ENCODE measurements around the gene FTO.
A peak's percentile ranks its signal among the peaks of the same experiment; 100 is the strongest.
"Not testable (repeated sequence)": the region's sequence is repeated elsewhere in the genome, so short reads cannot be mapped to it uniquely, and the experiment has no call there.

FTO gene

GRCh38 chr16:53703590-53704444 is at the start of gene FTO, which contains the start of gene RPGRIP1L:
FTO (plus strand) TSS chr16:53704156.
RPGRIP1L (minus strand) TSS chr16:53703859; CDS start chr16:53700723, 3,136 bp downstream.
- peak; percentile 95 for DNase-seq

- no peak for DNase-seq
Measured at GRCh38 chr16:53654946-53655345, 49.0 kb upstream of the FTO start.

- no peak for DNase-seq
Measured at GRCh38 chr16:53662072-53662471, 41.9 kb upstream of the FTO start.

GRCh38 chr16:53664724-53665345 is 39.1 kb upstream of the FTO start:
- DNase-seq = no peak

GRCh38 chr16:53666786-53667415 is 37.1 kb upstream of the FTO start:
- no peak for DNase-seq

GRCh38 chr16:53668869-53669268 is 35.1 kb upstream of the FTO start:
- DNase-seq = no peak

- DNase-seq = no peak
Measured at GRCh38 chr16:53672461-53672860, 31.5 kb upstream of the FTO start.

- no peak for DNase-seq
Measured at GRCh38 chr16:53673189-53673588, 30.8 kb upstream of the FTO start.

- no peak for DNase-seq
Measured at GRCh38 chr16:53678155-53678554, 25.8 kb upstream of the FTO start.

- DNase-seq = no peak
Measured at GRCh38 chr16:53678756-53679343, 25.1 kb upstream of the FTO start.

- no peak for DNase-seq
Measured at GRCh38 chr16:53680756-53681155, 23.2 kb upstream of the FTO start.

GRCh38 chr16:53681354-53681753 is 22.6 kb upstream of the FTO start:
- DNase-seq = no peak

- DNase-seq = not testable (repeated sequence)
Measured at GRCh38 chr16:53685334-53685733, 18.6 kb upstream of the FTO start.

- DNase-seq = no peak
Measured at GRCh38 chr16:53686710-53687109, 17.2 kb upstream of the FTO start.

GRCh38 chr16:53689636-53690035 is 14.3 kb upstream of the FTO start:
- DNase-seq = no peak

- DNase-seq = no peak
Measured at GRCh38 chr16:53690771-53691170, 13.2 kb upstream of the FTO start.

- DNase-seq = no peak
Measured at GRCh38 chr16:53692146-53692545, 11.8 kb upstream of the FTO start.

- no peak for DNase-seq
Measured at GRCh38 chr16:53693320-53693719, 10.6 kb upstream of the FTO start.

GRCh38 chr16:53695070-53695469 is 8.9 kb upstream of the FTO start:
- no peak for DNase-seq

GRCh38 chr16:53698271-53698670 is 5.7 kb upstream of the FTO start:
- not testable (repeated sequence) for DNase-seq

GRCh38 chr16:53704445-53704813 is 473 bp downstream of the FTO start:
- DNase-seq = no peak

GRCh38 chr16:53707671-53708070 is 3.7 kb downstream of the FTO start:
- no peak for DNase-seq

GRCh38 chr16:53708490-53708889 is 4.5 kb downstream of the FTO start:
- no peak for DNase-seq

- DNase-seq = no peak
Measured at GRCh38 chr16:53711390-53711789, 7.4 kb downstream of the FTO start.
